Common myeloid progenitor, CD34-positive (primary cell): ENCODE results near the gene DLG5.

Source experiments
- CTCF ChIA-PET: fragments of 350-600 bp; sonication (Branson Sonifier 250); formaldehyde crosslinking; loops from one replicate; lab custom pipeline; 2021; ENCODE audit warnings: antibody characterized with exemption; lab: Charles Lee
- POLR2A ChIA-PET: fragments of 350-600 bp; sonication (Branson Sonifier 250); formaldehyde crosslinking; loops from one replicate; lab custom pipeline; 2021; ENCODE audit warnings: antibody characterized with exemption; lab: Charles Lee
- DNase-seq, 3 donors: peaks; one replicate each; pipeline versions ENCODE4 v3.0.0 to v3.0.0-alpha.2; 2013
- H3K27ac ChIP-seq, 2 experiments: 1 replicate in 1 of 2; 2 replicates in 1 of 2; pipeline ENCODE4 v1.7.0; 2013; ENCODE audit warnings: inconsistent platforms in 2 of 2, low read length in 2 of 2, mild to moderate bottlenecking in 2 of 2, low read depth in 1 of 2, moderate library complexity in 1 of 2; ENCODE audit not compliant: severe bottlenecking in 2 of 2, insufficient read depth in 1 of 2, poor library complexity in 1 of 2
- H3K27me3 ChIP-seq, 5 experiments: replicated peaks in 2 of 5; 1 replicate in 3 of 5; 2 replicates in 2 of 5; pipeline versions ENCODE4 v1.6.1 to v1.7.0; 2013; ENCODE audit warnings: low read length in 4 of 5, mild to moderate bottlenecking in 2 of 5, moderate library complexity in 2 of 5, inconsistent platforms in 1 of 5; ENCODE audit not compliant: insufficient read depth in 5 of 5, control insufficient read depth in 4 of 5
- H3K36me3 ChIP-seq, 4 experiments: 1 replicate in 2 of 4; 2 replicates in 2 of 4; pipeline versions ENCODE4 v1.6.1 to v1.7.0; 2013; ENCODE audit warnings: low read length in 3 of 4, control low read depth in 1 of 4, mild to moderate bottlenecking in 1 of 4; ENCODE audit not compliant: control insufficient read depth in 4 of 4, insufficient read depth in 4 of 4
- H3K4me1 ChIP-seq, 4 experiments: 1 replicate in 3 of 4; 2 replicates in 1 of 4; pipeline versions ENCODE4 v1.6.1 to v1.7.1; 2013; ENCODE audit warnings: low read length in 3 of 4, mild to moderate bottlenecking in 3 of 4, control low read depth in 1 of 4, inconsistent platforms in 1 of 4, moderate library complexity in 1 of 4; ENCODE audit not compliant: control insufficient read depth in 4 of 4, insufficient read depth in 4 of 4; ENCODE audit errors: control extremely low read depth in 1 of 4
- H3K4me3 ChIP-seq, 7 experiments: 1 replicate in 4 of 7; 2 replicates in 3 of 7; pipeline versions ENCODE4 v1.5.1 to v1.7.0; 2013; ENCODE audit warnings: mild to moderate bottlenecking in 7 of 7, low read length in 6 of 7, moderate library complexity in 6 of 7, inconsistent platforms in 2 of 7, low read depth in 2 of 7, control low read depth in 1 of 7; ENCODE audit not compliant: insufficient read depth in 4 of 7, control insufficient read depth in 1 of 7; ENCODE audit errors: extremely low read depth in 1 of 7
- H3K9me3 ChIP-seq, 5 experiments: 1 replicate in 4 of 5; 2 replicates in 1 of 5; pipeline versions ENCODE4 v1.6.1 to v1.7.1; 2013; ENCODE audit warnings: low read length in 4 of 5, mild to moderate bottlenecking in 2 of 5, inconsistent platforms in 1 of 5, low read depth in 1 of 5, moderate library complexity in 1 of 5; ENCODE audit not compliant: control insufficient read depth in 4 of 5, insufficient read depth in 2 of 5; ENCODE audit errors: control extremely low read depth in 1 of 5
- WGBS: methylation state at CpG from one replicate; pipeline ENCODE4 v1.1.5; 2013; ENCODE audit not compliant: insufficient coverage; 5-methylcytosine and 5-hydroxymethylcytosine counted together

The DLG5 gene

GRCh38 chr10:77861366-77861765 is 65.2 kb downstream of the DLG5 start:
- peaks cover 0 to 8% (median 0%) of the 10 kb centered on the region in 4 experiments for H3K4me1 ChIP-seq
- H3K4me3 ChIP-seq, result no peak overlapping the region
- CTCF ChIA-PET, result interaction anchor here (1.5 kb wide), 1 partner anchor 10 kb away, joined by 7 read pairs; no protein-coding TSS in a partner anchor
- H3K27ac ChIP-seq, result no peak overlapping the region
- H3K27me3 ChIP-seq, result no peaks in the 10 kb centered on the region
- POLR2A ChIA-PET, result no interaction called here
- no peaks in the 10 kb centered on the region for H3K36me3 ChIP-seq
- DNase-seq, result no peak
- H3K9me3 ChIP-seq, result no peaks in the 10 kb centered on the region
- 95% methylated on average over 4 of the region's 6 CpGs for WGBS

GRCh38 chr10:77859865-77860282 is 66.7 kb downstream of the DLG5 start:
- CTCF ChIA-PET, result interaction anchor here (0.9 kb wide), 1 partner anchor 13 kb away, joined by 4 read pairs; no protein-coding TSS in a partner anchor
- no peaks in the 10 kb centered on the region for H3K4me1 ChIP-seq
- H3K27ac ChIP-seq, result no peak overlapping the region
- WGBS, result 100% methylated on average over 1 of the region's 4 CpGs
- H3K4me3 ChIP-seq, result no peak overlapping the region
- H3K36me3 ChIP-seq, result no peaks in the 10 kb centered on the region
- DNase-seq, result no peak
- POLR2A ChIA-PET, result no interaction called here
- no peaks in the 10 kb centered on the region for H3K27me3 ChIP-seq
- no peaks in the 10 kb centered on the region for H3K9me3 ChIP-seq

GRCh38 chr10:77859200-77859864 is 67.2 kb downstream of the DLG5 start:
- Histone ChIP-seq H3K4me1 (no peaks in the 10 kb centered on the region), H3K9me3 (no peaks in the 10 kb centered on the region), H3K27me3 (no peaks in the 10 kb centered on the region), H3K27ac (no peak overlapping the region), H3K36me3 (no peaks in the 10 kb centered on the region), H3K4me3 (no peak overlapping the region)
- 96% methylated on average over 5 of the region's 7 CpGs for WGBS
- POLR2A ChIA-PET, result no interaction called here
- CTCF ChIA-PET, result interaction anchor here (0.9 kb wide), 1 partner anchor 12 kb away, joined by 4 read pairs; no protein-coding TSS in a partner anchor
- DNase-seq, result no peak

GRCh38 chr10:77857272-77857671 is 69.3 kb downstream of the DLG5 start:
- peaks cover 0 to 10% (median 1%) of the 10 kb centered on the region in 4 experiments for H3K36me3 ChIP-seq
- DNase-seq, result no peak
- 94% methylated on average over 10 of the region's 11 CpGs for WGBS

GRCh38 chr10:77856566-77856965 is 70.0 kb downstream of the DLG5 start:
- peaks cover 0 to 10% (median 2%) of the 10 kb centered on the region in 4 experiments for H3K36me3 ChIP-seq
- CTCF ChIA-PET, result interaction anchor here (1.2 kb wide), 1 partner anchor 9 kb away, joined by 5 read pairs; no protein-coding TSS in a partner anchor

More at GRCh38 chr10:77857272-77857671, 69.3 kb downstream of the DLG5 start:
- Histone ChIP-seq H3K27me3 (no peaks in the 10 kb centered on the region), H3K4me3 (no peak overlapping the region), H3K4me1 (no peaks in the 10 kb centered on the region), H3K9me3 (no peaks in the 10 kb centered on the region), H3K27ac (no peak overlapping the region)
- ChIA-PET CTCF (interaction anchor here (1.2 kb wide), 1 partner anchor 10 kb away, joined by 5 read pairs; no protein-coding TSS in a partner anchor), POLR2A (no interaction called here)

GRCh38 chr10:77855404-77856155 is 71.0 kb downstream of the DLG5 start:
- 100% methylated on average over 5 of the region's 5 CpGs for WGBS
- H3K9me3 ChIP-seq, result no peaks in the 10 kb centered on the region
- H3K27ac ChIP-seq, result no peak overlapping the region
- peaks cover 0 to 10% (median 2%) of the 10 kb centered on the region in 4 experiments for H3K36me3 ChIP-seq
- no peak overlapping the region for H3K4me3 ChIP-seq
- H3K4me1 ChIP-seq, result no peaks in the 10 kb centered on the region
- no peak for DNase-seq
- H3K27me3 ChIP-seq, result no peaks in the 10 kb centered on the region
- CTCF ChIA-PET, result interaction anchor here (0.7 kb wide), 1 partner anchor 9 kb away, joined by 4 read pairs; no protein-coding TSS in a partner anchor
- POLR2A ChIA-PET, result interaction anchor here (0.8 kb wide), 1 partner anchor 31 kb away, joined by 4 read pairs; no protein-coding TSS in a partner anchor

More at GRCh38 chr10:77856566-77856965, 70.0 kb downstream of the DLG5 start:
- H3K9me3 ChIP-seq, result no peaks in the 10 kb centered on the region
- WGBS, result 97% methylated on average over 15 of the region's 17 CpGs
- DNase-seq, result no peak
- no peak overlapping the region for H3K4me3 ChIP-seq
- no peak overlapping the region for H3K27ac ChIP-seq
- POLR2A ChIA-PET, result no interaction called here
- H3K4me1 ChIP-seq, result no peaks in the 10 kb centered on the region
- no peaks in the 10 kb centered on the region for H3K27me3 ChIP-seq
